GM21390 (cell line): ENCODE data around the gene GRIK4.
"Not testable (repeated sequence)": the region's sequence is repeated elsewhere in the genome, so short reads cannot be mapped to it uniquely, and the experiment has no call there.

Experiments
- ATAC-seq: cut with Tn5 transposase; IDR thresholded peaks from one replicate; pipeline ENCODE4 v1.9.1; 2021; ENCODE audit not compliant: unreplicated experiment

Gene GRIK4

GRCh38 chr11:120720760-120721159 lies 209.2 kb downstream of the GRIK4 start:
- ATAC-seq: no peak

- no peak for ATAC-seq
Measured at GRCh38 chr11:120722524-120722923, 211.0 kb downstream of the GRIK4 start.

GRCh38 chr11:120723751-120724150 lies 212.2 kb downstream of the GRIK4 start:
- ATAC-seq: no peak

- ATAC-seq: no peak
Measured at GRCh38 chr11:120727752-120728151, 216.2 kb downstream of the GRIK4 start.

- ATAC-seq: no peak
Measured at GRCh38 chr11:120735035-120735434, 223.5 kb downstream of the GRIK4 start.

DNA sequence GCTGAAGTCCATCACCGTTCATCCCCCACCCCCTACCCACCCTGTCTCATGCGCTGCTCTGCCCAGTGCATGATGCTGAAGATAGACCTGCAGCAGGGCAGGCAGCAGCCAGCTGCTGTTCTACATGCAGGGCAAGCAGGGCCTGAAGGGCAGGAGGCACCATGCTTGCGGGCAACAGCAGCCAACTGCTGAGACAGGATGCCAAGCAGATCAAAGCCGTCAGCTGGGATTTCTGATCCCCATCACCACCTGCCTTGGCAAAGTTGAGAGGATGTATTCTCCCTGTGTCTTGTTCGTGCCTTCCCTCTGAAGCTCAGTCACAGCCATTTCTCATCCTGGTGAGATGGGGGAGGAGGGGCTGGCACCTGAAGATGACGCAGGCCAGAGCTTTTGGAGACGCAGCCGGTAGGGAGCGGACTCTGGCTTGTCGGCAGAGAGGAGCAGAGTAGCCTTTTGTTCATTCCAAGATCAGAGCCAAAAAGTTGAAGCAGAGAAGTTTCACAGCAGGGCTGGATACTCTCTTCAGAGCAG lies 227.0 kb downstream of the GRIK4 start:
- no peak for ATAC-seq

DNA sequence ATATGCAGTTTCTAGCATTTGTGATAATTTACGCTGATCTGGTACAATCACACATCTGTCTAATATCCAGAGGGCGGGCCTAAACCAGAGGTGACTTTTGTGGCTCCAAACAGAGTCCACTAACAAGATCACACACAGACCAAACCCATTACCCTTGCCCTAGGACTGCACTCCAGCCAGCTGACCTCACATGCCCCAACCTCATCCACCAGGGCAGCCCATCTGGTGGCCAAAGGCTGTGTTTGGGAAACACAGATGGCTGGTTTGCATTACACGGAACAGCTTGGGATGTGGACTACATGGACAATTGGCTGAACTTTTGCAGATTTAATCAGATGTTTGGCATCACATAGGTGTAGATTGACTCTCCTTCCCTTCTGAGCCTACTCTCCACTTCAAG lies 228.2 kb downstream of the GRIK4 start:
- ATAC-seq: no peak

DNA sequence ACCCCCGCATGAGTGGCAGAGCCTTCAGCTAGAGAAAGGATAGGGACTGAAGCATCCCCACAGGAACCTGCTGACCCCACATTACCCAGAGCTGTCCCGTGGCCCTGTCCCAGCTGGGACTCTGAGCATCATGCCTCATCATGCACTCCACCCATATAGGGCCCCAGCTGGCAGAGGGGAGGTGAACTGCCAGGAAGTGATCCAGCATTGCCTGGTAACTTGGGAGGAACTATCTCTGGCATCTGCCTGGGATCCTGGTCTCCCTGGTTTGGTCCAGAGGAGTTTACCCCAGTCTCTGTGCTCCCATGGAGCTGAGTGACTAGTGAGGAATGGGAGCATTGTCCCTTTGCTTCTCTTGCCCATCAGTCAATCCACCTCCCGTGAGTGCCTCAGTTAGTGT lies 228.8 kb downstream of the GRIK4 start:
- no peak for ATAC-seq

DNA sequence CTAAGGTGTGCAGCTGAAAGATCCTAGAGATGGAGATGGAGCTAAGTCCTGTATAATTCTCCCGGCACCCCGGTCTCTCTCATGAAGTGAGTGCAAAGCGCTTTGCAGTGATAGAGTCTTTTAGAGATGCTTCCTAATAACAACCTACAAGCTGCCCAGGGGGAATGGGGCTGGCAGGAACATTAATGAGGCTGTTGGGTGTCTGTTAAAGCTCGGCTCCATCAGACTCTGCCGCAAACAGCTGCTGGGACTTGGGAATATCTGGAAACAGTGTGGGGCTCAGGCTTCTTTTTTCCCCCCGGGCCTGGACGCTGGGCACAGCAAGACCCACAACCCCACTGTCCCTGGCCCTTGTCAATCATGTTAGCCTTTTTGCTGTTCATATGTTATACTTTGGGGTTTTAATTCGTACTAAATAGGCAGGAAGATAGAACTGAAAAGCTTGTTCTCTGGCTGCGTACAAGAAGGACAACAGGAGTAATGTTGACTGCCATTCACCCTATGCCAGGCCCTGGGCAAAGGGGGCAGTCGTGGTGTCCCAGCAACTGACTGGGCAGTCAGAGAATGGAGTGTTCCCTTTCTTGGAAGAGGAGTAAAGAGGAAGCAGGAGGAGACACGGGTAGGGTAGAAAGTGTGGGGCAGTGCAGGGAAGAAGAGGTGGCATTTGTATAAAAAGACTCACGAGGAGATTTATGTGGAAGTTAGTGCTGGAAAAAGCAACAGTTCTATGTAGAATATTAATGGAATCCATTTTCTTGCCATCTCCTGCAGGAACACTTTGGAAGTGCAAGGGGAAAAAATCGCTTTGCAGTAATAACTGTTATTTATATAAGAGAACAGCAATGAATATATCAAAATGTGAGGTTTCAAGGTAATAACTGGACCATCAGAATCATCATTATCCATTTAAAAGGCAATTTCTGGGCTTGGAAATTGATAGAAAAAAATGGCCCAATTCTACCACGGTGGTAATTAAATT lies 232.8 kb downstream of the GRIK4 start:
- ATAC-seq: no peak

- no peak for ATAC-seq
Measured at GRCh38 chr11:120746376-120746775, 234.8 kb downstream of the GRIK4 start.

- ATAC-seq: no peak
Measured at GRCh38 chr11:120746836-120747609, 235.5 kb downstream of the GRIK4 start.

DNA sequence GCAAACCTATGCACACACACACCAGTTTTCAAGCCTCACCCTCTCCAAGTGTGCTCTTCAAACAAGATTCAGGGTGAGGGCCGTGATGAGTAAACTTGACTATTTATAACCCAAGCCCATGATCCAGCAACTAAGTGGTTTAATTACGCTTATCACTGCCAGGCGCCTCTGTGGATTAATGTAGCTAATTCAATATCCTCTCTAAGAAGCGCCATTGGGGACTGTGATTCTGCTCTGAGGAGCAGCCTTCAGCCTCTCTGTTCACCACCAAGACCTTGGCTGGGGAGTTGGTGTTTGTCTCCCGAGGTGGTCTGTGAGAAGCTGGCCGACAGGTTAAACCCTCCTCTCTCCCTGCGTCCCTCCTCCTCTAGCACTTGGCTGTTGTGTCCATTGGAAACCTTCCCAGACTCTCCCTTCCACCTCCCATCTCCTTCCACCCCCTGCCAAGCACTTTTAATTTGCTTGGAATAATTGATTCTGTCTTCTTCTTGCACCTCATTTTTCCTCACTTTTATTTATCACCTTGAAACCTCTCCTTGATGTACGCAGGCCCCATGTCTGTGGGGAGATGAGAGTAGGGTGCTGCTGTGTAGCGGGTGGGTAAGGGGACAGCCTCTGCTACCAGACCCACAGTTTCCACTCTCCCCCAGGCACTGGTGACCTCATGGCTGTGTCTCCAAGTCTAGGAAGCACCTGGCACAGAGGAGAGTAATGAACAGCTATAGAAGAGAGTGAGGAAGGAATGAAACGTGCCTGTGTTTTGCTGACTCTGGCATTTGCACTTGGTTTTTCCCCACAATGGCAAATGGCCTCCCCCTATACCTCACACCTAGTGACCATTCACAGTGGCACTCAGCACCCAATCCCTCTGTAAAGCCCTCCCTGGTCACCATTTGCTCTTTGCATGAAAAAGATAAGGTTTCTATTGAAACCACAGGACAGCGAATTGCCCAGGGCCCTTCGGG lies 236.6 kb downstream of the GRIK4 start:
- ATAC-seq: no peak

GRCh38 chr11:120749395-120749794 lies 237.8 kb downstream of the GRIK4 start:
- ATAC-seq: no peak

DNA sequence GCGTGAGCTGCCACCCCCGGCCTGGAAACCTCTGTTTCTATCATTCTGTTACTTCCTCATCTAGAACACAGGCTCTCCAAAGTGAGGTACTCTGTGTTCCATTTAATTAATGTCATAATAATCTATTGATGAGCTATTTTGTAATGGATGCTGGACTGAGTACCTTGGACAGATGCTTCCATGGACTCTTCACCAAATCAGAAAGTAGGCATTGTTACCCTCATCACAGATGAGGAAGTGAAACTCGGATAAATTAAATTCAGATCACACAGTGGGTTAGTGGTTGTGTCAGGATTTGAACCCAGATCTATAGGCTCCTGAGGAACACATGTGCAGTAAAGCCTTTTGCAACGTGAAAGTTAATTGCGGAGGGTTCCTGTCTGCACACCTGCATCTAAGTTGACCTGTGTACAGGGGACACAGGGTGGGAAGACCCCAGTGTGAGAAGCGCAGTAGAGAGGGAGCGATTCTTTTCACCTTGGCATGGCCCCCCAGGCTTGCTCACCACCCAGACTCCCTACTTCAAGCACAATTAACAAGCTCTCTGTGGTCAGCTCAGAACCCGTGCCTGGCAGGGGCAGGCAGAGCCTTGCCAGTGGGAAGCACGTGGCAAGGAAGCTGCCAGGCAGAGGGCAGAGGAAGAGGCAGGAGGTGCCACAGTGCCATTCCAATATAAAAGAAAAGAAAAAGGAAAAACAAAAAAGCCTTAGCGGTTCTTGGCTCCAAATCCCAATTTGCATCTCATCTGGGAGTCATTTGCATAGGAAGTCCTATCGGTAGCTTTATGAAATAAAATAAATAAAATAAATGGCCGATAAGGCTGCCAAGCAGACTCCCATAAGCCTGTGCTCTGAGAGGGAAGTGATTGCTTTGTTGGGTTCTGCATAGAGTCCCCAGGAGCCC lies 239.3 kb downstream of the GRIK4 start:
- ATAC-seq: no peak

DNA sequence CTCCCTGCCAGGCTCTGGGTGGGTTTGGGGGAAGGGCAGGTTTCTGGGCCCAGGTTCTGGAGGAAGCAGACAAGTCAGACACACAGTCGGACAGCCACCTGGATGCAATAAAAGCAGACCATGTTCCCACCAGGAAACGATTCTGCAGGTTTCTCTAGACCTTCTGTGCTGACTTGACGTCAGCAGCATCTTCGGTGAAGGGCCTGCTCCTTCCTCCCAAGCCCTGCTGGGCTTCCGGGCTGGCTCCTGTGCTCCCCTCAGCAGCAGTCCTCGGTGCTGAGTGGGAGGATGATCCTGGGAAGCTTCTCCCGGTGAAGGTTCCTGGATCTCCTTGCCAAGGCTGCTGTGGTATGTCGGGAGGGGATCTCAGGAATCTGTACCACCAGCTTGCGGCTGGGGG lies 240.0 kb downstream of the GRIK4 start:
- ATAC-seq: no peak

- ATAC-seq: no peak
Measured at GRCh38 chr11:120752668-120753067, 241.1 kb downstream of the GRIK4 start.

GRCh38 chr11:120756931-120757330 lies 245.4 kb downstream of the GRIK4 start:
- no peak for ATAC-seq

- no peak for ATAC-seq
Measured at GRCh38 chr11:120759046-120759445, 247.5 kb downstream of the GRIK4 start.

GRCh38 chr11:120765710-120766109 lies 254.2 kb downstream of the GRIK4 start:
- ATAC-seq: not testable (repeated sequence)

DNA sequence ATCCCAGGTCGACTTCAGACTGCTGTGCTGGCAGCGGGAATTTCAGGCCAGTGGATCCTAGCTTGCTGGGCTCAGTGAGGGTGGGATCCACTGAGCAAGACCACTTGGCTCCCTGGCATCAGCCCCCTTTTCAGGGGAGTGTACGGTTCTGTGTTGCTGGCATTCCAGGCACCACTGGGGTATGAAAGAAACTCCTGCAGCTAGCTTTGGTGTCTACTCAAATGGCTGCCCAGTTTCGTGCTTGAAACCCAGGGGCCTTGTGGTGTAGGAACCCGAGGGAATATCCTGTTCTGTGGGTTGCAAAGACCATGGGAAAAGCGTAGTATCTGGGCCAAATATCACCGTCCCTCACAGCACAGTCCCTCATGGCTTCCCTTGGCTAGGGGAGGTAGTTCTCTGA lies 254.8 kb downstream of the GRIK4 start:
- no peak for ATAC-seq
